H9 (cell line): ENCODE results near the gene PLPPR5. TPM values are rescaled to one million over a fixed set of nuclear protein-coding genes. Genes with fewer than 3 reads are reported as not detected.

Experiments used
- DNase-seq: peaks from one replicate; pipeline ENCODE4 v3.0.0-alpha.2; 2017
- H2AFZ ChIP-seq: one replicate; pipeline ENCODE4 v1.6.1; 2013; ENCODE audit warnings: mild to moderate bottlenecking, low read length, control low read depth, moderate library complexity
- H2AK5ac ChIP-seq: 2 replicates; pipeline ENCODE4 v1.6.1; 2013; ENCODE audit warnings: low read length, control low read depth, mixed read lengths; ENCODE audit not compliant: insufficient read length
- H2BK120ac ChIP-seq: one replicate; pipeline ENCODE4 v1.6.1; 2013; ENCODE audit warnings: low read depth, mild to moderate bottlenecking, low read length, control low read depth, inconsistent platforms; ENCODE audit not compliant: poor library complexity, severe bottlenecking
- H2BK12ac ChIP-seq: 2 replicates; pipeline ENCODE4 v1.6.1; 2013; ENCODE audit warnings: low read length, control low read depth, mixed read lengths, low read depth; ENCODE audit not compliant: insufficient read length
- H2BK15ac ChIP-seq: 2 replicates; pipeline ENCODE4 v1.6.1; 2013; ENCODE audit warnings: low read depth, low read length, control low read depth
- H2BK20ac ChIP-seq: one replicate; pipeline ENCODE4 v1.6.1; 2013; ENCODE audit warnings: low read depth, mild to moderate bottlenecking, low read length, control low read depth, inconsistent platforms; ENCODE audit not compliant: poor library complexity, severe bottlenecking
- H2BK5ac ChIP-seq: 2 replicates; pipeline ENCODE4 v1.6.1; 2013; ENCODE audit warnings: low read length, control low read depth, mixed read lengths; ENCODE audit not compliant: insufficient read length
- H3K14ac ChIP-seq: 2 replicates; pipeline ENCODE4 v1.6.1; 2013; ENCODE audit warnings: low read length, control low read depth; ENCODE audit not compliant: insufficient read depth
- H3K18ac ChIP-seq: 2 replicates; pipeline ENCODE4 v1.6.1; 2013; ENCODE audit warnings: low read depth, mild to moderate bottlenecking, mixed read lengths, low read length, control low read depth; ENCODE audit not compliant: insufficient read length
- H3K23ac ChIP-seq: 2 replicates; pipeline ENCODE4 v1.6.1; 2013; ENCODE audit warnings: low read length, control low read depth, mixed read lengths, low read depth; ENCODE audit not compliant: insufficient read length
- H3K23me2 ChIP-seq: 2 replicates; pipeline ENCODE4 v1.6.1; 2013; ENCODE audit warnings: low read depth, mild to moderate bottlenecking, mixed read lengths, low read length, control low read depth; ENCODE audit not compliant: insufficient read length, poor library complexity, severe bottlenecking
- H3K27ac ChIP-seq: 2 replicates; pipeline ENCODE4 v1.5.1; 2013; ENCODE audit warnings: low read length, control low read depth, mixed read lengths, low read depth; ENCODE audit not compliant: insufficient read length
- H3K27me3 ChIP-seq: 2 replicates; pipeline ENCODE4 v1.6.1; 2013; ENCODE audit warnings: low read length, control low read depth, inconsistent platforms; ENCODE audit not compliant: insufficient read depth
- H3K4ac ChIP-seq: 2 replicates; pipeline ENCODE4 v1.6.1; 2013; ENCODE audit warnings: low read depth, mild to moderate bottlenecking, control low read depth, inconsistent platforms, low read length, moderate library complexity
- H3K4me1 ChIP-seq: 2 replicates; pipeline ENCODE4 v1.6.1; 2013; ENCODE audit warnings: low read length, control low read depth, inconsistent platforms; ENCODE audit not compliant: insufficient read depth
- H3K4me2 ChIP-seq: 2 replicates; pipeline ENCODE4 v1.6.1; 2013; ENCODE audit warnings: low read length, control low read depth, mixed read lengths; ENCODE audit not compliant: insufficient read length, insufficient read depth
- H3K56ac ChIP-seq: 2 replicates; pipeline ENCODE4 v1.6.1; 2013; ENCODE audit warnings: low read depth, mild to moderate bottlenecking, mixed read lengths, low read length, control low read depth; ENCODE audit not compliant: insufficient read length
- H3K79me1 ChIP-seq: 2 replicates; pipeline ENCODE4 v1.6.1; 2013; ENCODE audit warnings: low read depth, mild to moderate bottlenecking, moderate library complexity, low read length, control low read depth, inconsistent platforms; ENCODE audit not compliant: insufficient read depth, poor library complexity, severe bottlenecking
- H3K79me2 ChIP-seq: 2 replicates; pipeline ENCODE4 v1.6.1; 2013; ENCODE audit warnings: low read length, control low read depth, inconsistent platforms; ENCODE audit not compliant: insufficient read depth
- H3K9ac ChIP-seq: 2 replicates; pipeline ENCODE4 v1.6.1; 2013; ENCODE audit warnings: low read length, control low read depth, mixed read lengths; ENCODE audit not compliant: insufficient read length; ENCODE audit errors: extremely low read depth
- H3K9me3 ChIP-seq: one replicate; pipeline ENCODE4 v1.6.1; 2013; ENCODE audit warnings: low read depth, low read length, inconsistent platforms; ENCODE audit not compliant: control insufficient read depth
- H3T11ph ChIP-seq: one replicate; pipeline ENCODE4 v1.6.1; 2013; ENCODE audit warnings: mild to moderate bottlenecking, low read length, control low read depth, inconsistent platforms
- H4K20me1 ChIP-seq: one replicate; pipeline ENCODE4 v1.6.1; 2013; ENCODE audit not compliant: control insufficient read depth, insufficient read length, insufficient read depth
- H4K5ac ChIP-seq: 2 replicates; pipeline ENCODE4 v1.6.1; 2013; ENCODE audit warnings: low read depth, mild to moderate bottlenecking, mixed read lengths, low read length, control low read depth; ENCODE audit not compliant: insufficient read length
- H4K8ac ChIP-seq: replicated peaks from 2 replicates; pipeline ENCODE4 v1.6.1; 2013; ENCODE audit warnings: low read length, control low read depth, mixed read lengths, low read depth; ENCODE audit not compliant: insufficient read length
- H4K91ac ChIP-seq: 2 replicates; pipeline ENCODE4 v1.6.1; 2013; ENCODE audit warnings: low read depth, mild to moderate bottlenecking, moderate library complexity, mixed read lengths, low read length, control low read depth; ENCODE audit not compliant: insufficient read length
- H3K27ac Mint-ChIP-seq, 3 experiments: 2 replicates in 2 of 3; 3 replicates in 1 of 3; pipeline ENCODE4 v1.8.0; 2020 to 2021; ENCODE audit warnings: mixed read lengths in 3 of 3, mild to moderate bottlenecking in 1 of 3, moderate library complexity in 1 of 3
- H3K27me3 Mint-ChIP-seq: 2 replicates; pipeline ENCODE4 v1.8.0; 2021; ENCODE audit warnings: low read depth, mild to moderate bottlenecking, moderate library complexity, mixed read lengths
- H3K36me3 Mint-ChIP-seq, 3 experiments: 2 replicates in 2 of 3; 3 replicates in 1 of 3; pipeline ENCODE4 v1.8.0; 2020 to 2021; ENCODE audit warnings: low read depth in 3 of 3, mixed read lengths in 3 of 3; ENCODE audit not compliant: insufficient read depth in 1 of 3
- H3K4me1 Mint-ChIP-seq, 2 experiments: 2 replicates each; pipeline ENCODE4 v1.8.0; 2020; ENCODE audit warnings: mixed read lengths in 2 of 2
- H3K4me3 Mint-ChIP-seq, 2 experiments: 2 replicates in 1 of 2; 3 replicates in 1 of 2; pipeline ENCODE4 v1.8.0; 2020 to 2021; ENCODE audit warnings: mild to moderate bottlenecking in 2 of 2, mixed read lengths in 2 of 2, moderate library complexity in 1 of 2
- H3K9me3 Mint-ChIP-seq, 2 experiments: 2 replicates in 1 of 2; 3 replicates in 1 of 2; pipeline ENCODE4 v1.8.0; 2020; ENCODE audit warnings: mild to moderate bottlenecking in 2 of 2, mixed read lengths in 2 of 2, moderate library complexity in 1 of 2
- WGBS: extraction: QIAGEN DNeasy Blood & Tissue Kit; methylation state at CpG from one replicate; pipeline ENCODE4 v1.1.7; 2013; ENCODE audit warnings: missing lambda C conversion rate, low lambda C conversion rate, mixed read lengths; ENCODE audit not compliant: insufficient read length; ENCODE audit errors: extremely low coverage; 5-methylcytosine and 5-hydroxymethylcytosine counted together
- total RNA-seq: library from RNA; stranded (reverse); gene quantifications from 2 replicates; pipeline ENCODE4 v1.2.1, GENCODE V29; 2021
- TF ChIP-seq, protein P1 (sequence below): fragments of 200-600 bp; sonication (generic); conservative IDR thresholded peaks from 3 replicates; pipeline ENCODE4 v1.8.0; 2021; ENCODE audit warnings: antibody characterized with exemption, mild to moderate bottlenecking

PLPPR5 gene
- total RNA-seq, 1 experiment from 2014 or later = 1.4 TPM

DNA sequence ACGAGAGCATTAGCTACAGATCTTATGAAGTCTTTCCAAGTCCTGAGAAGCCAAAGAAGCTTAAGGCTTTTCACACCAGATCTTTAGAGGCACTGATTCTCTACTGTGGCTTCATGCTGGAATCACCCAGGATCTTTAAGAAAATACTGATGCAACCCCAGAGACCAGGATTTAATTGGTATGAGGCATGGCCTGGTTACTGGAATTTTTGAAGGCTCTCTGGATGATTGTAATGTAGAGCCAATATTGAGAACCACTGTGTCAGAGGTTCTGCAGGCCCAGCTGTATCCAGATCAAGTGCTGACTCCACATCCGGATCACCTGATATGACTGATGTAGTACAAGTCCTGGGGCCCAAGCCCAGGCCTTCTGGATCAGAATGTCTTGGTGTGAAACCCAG, 105.7 kb downstream of the PLPPR5 start:
- Histone ChIP-seq H3K4ac (no peak overlapping the region), H4K20me1 (no peaks in the 10 kb centered on the region), H2BK120ac (no peak overlapping the region), H3K23ac (no peak overlapping the region), H2BK15ac (no peak overlapping the region), H4K5ac (no peak overlapping the region), H2BK12ac (no peak overlapping the region), H3K14ac (no peak overlapping the region), H4K91ac (no peak overlapping the region), H4K8ac (no peak overlapping the region), H2AFZ (no peak overlapping the region), H3K23me2 (no peaks in the 10 kb centered on the region), H3K27me3 (no peaks in the 10 kb centered on the region), H3K79me1 (no peaks in the 10 kb centered on the region), H2AK5ac (no peak overlapping the region), H3T11ph (no peak overlapping the region), H3K9ac (no peak overlapping the region), H2BK5ac (no peak overlapping the region), H3K9me3 (no peaks in the 10 kb centered on the region), H3K56ac (no peak overlapping the region), H3K18ac (no peak overlapping the region), H3K79me2 (no peaks in the 10 kb centered on the region), H3K27ac (no peak overlapping the region), H3K4me1 (no peaks in the 10 kb centered on the region), H3K4me2 (no peak overlapping the region), H2BK20ac (no peak overlapping the region)
- no peaks in the 10 kb centered on the region for H3K27me3 Mint-ChIP-seq
- TF ChIP-seq, protein P1, sequence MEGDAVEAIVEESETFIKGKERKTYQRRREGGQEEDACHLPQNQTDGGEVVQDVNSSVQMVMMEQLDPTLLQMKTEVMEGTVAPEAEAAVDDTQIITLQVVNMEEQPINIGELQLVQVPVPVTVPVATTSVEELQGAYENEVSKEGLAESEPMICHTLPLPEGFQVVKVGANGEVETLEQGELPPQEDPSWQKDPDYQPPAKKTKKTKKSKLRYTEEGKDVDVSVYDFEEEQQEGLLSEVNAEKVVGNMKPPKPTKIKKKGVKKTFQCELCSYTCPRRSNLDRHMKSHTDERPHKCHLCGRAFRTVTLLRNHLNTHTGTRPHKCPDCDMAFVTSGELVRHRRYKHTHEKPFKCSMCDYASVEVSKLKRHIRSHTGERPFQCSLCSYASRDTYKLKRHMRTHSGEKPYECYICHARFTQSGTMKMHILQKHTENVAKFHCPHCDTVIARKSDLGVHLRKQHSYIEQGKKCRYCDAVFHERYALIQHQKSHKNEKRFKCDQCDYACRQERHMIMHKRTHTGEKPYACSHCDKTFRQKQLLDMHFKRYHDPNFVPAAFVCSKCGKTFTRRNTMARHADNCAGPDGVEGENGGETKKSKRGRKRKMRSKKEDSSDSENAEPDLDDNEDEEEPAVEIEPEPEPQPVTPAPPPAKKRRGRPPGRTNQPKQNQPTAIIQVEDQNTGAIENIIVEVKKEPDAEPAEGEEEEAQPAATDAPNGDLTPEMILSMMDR = no peak
- DNase-seq = no peak
- WGBS = no CpG with 5 or more reads among the region's 2 CpGs
- H3K9me3 Mint-ChIP-seq = no peaks in the 10 kb centered on the region
- peaks cover 0 to 2% (median 0%) of the 10 kb centered on the region in 3 experiments; a peak in 1 of 7 replicates for H3K36me3 Mint-ChIP-seq
- no peak overlapping the region for H3K27ac Mint-ChIP-seq
- no peaks in the 10 kb centered on the region for H3K4me1 Mint-ChIP-seq
- H3K4me3 Mint-ChIP-seq = no peak overlapping the region
